Stimulated activated CD4-positive, alpha-beta T cell treated with anti-CD3 and anti-CD28 coated beads, Interleukin-1b, Interleukin-23, amount 100 ng/mL, for 48 hours (primary cell): ENCODE measurements around the gene ARFGEF3.
"Not testable (repeated sequence)": the region's sequence is repeated elsewhere in the genome, so short reads cannot be mapped to it uniquely, and the experiment has no call there.

Experiments used
- DNase-seq: peaks from one replicate; pipeline ENCODE4 v3.0.0-alpha.2; 2020

Gene ARFGEF3, protein sequence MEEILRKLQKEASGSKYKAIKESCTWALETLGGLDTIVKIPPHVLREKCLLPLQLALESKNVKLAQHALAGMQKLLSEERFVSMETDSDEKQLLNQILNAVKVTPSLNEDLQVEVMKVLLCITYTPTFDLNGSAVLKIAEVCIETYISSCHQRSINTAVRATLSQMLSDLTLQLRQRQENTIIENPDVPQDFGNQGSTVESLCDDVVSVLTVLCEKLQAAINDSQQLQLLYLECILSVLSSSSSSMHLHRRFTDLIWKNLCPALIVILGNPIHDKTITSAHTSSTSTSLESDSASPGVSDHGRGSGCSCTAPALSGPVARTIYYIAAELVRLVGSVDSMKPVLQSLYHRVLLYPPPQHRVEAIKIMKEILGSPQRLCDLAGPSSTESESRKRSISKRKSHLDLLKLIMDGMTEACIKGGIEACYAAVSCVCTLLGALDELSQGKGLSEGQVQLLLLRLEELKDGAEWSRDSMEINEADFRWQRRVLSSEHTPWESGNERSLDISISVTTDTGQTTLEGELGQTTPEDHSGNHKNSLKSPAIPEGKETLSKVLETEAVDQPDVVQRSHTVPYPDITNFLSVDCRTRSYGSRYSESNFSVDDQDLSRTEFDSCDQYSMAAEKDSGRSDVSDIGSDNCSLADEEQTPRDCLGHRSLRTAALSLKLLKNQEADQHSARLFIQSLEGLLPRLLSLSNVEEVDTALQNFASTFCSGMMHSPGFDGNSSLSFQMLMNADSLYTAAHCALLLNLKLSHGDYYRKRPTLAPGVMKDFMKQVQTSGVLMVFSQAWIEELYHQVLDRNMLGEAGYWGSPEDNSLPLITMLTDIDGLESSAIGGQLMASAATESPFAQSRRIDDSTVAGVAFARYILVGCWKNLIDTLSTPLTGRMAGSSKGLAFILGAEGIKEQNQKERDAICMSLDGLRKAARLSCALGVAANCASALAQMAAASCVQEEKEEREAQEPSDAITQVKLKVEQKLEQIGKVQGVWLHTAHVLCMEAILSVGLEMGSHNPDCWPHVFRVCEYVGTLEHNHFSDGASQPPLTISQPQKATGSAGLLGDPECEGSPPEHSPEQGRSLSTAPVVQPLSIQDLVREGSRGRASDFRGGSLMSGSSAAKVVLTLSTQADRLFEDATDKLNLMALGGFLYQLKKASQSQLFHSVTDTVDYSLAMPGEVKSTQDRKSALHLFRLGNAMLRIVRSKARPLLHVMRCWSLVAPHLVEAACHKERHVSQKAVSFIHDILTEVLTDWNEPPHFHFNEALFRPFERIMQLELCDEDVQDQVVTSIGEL (N-terminal part only)

DNA sequence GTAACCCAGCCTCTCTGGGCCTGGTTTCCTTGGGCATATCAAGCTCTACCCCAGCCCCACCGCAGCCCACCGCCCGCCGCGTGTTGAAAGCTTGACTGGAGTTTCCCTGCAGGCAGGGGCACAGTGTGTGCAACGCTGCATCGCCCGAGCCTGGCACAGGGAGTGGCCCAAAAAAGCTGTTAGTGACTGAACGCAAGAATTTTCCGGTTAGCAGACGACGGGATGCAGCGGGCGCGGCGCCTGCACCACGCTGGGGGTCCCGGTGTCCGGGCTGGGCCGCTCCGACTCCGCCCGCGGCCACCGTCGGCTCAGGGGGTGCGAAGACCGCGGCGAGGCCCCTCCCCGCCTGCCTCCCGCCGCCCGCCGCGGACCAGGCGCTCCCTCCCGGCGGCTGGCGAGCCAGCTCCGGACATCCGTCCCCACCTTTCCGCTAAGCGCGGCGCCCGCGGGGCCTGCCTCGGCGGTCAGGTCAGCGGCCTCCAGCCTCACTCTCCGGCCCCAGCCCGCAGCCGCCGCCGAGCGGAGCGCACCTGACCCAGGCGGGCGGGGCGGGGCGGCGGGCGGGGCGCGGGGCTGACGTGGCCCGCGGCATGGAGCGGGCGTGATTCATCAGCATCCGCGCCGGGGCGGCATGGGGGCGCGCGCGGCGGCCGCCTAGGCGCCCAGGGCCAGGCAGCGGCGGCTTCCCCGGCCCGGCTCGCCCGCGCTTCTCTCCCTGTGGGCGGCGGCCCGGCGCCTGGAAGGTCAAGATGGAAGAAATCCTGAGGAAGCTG is at the start of gene ARFGEF3:
ARFGEF3 (plus strand) TSS at position 602 of the 773 bp plus-strand sequence; CDS start at position 750, 148 bp downstream.
- peak; percentile 50 for DNase-seq

DNA sequence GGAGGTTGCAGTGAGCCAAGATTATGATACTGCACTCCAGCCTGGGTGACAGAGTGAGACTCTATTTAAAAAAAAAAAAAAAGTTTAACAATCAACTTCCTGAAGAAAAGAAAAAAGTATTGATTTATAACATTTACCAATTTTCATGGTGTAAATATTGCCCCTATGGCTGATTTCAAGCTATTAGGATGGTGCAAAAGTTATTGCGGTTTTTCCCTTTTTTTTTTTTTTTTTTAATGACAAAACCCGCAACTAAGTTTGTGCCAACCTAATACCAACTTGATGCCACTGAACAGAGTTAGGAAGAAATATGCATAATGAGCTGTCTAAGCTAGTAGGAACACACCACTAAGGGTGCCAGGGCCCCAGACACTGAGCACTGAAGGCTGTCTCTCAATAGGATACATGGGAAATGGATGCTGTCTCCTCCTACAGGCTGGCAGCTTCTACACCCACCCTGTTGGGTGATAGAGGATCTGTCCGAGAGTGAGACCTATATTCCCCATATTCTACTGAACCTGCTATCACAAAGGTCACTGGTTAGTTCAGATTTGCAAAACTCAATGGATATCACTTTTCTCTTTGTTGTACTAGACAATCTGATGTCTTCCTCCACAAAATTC is 48.0 kb upstream of the ARFGEF3 start:
- DNase-seq = no peak

DNA sequence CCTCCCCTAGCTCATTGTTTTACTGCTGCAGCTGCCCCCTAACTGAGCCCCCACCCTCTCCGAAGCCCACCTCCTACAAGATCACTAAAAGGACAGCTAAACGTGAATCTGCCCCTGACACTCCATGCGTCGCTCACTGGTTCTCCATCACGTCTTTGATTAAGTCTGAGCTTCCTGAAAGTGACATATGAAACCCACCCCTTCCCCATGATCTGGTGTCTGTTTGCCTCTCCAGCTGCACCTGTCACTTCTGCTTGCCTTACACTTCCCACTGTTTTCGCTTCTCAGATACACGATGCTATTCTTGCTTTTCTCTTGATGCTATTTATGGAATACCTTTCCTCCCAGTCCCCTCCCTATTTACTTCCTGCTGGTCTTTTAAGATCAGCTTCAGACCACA is 46.5 kb upstream of the ARFGEF3 start:
- DNase-seq = no peak

DNA sequence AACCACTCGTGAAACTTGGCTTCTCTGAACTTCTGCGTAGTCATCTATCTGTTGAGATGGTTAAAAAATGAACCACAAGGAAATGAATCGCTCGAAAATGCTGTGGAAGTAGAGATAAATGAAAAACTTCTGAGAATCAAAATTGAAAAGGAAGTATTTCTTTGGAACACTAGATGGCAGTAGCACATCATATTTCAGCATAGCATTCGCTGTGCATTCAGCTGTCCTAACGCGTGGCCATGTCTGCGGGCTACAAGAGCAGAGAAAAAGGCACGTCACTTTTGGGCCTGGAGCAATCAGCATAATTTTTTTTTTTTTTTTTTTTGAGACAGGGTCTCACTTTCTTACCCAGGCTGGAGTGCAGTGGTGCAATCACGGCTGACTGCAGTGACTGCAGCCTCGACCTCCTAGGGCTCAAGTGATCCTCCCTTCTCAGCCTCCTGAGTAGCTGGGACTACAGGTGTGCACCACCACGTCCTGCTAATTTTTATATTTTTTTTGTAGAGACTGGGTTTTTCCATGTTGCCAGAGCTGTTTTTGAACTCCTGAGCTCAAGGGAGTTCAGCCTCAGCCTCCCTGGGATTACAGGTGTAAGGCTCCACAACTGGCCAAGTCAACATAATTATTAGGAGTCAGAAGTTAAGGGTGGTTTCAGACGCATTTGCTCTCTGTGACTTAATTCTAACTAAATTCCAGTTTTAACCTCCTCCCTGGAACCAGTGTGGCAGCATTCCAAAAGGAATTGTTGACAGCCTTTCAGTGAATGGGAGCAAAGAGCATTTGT is 45.7 kb upstream of the ARFGEF3 start:
- DNase-seq = peak; percentile 40

DNA sequence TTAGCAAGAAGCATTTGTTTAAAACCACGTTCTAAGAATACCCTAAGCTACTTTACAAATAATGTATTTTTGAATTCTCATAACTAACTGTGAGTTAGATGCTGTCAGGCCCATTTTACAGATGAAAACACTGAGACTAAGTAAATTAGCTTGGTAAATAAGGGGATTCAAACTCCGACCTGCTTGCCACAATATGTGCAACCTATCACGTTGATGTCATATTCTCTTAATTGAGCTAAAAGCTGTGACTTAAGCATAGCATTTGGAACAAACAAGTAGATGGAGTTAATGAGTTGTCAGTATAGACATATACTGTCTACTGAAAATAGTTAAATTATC is 45.1 kb upstream of the ARFGEF3 start:
- no peak for DNase-seq

DNA sequence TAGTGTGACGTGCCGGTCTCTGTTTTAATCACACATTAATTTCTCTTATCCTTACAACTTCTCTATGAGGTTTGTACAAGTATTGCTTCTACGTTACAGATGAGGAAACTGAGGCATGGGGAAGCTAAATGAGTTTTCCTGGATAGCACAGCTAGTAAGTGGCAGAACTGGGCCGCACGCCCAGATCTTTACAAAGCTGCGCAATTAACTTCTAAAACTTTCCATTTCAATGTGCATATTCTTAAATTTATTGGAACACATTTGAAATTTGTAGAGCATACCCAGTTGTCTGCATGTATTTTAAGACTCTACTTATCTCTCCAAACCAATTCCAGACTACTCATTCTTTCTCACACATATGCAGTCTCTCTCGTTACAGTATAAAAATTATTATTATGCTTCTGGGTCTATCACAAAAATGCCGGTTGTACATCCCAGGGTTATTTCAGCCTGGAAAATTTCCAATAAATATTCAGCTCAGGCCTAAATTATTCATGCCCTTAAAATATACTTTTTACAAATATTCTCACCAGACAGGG is 44.3 kb upstream of the ARFGEF3 start:
- no peak for DNase-seq

DNA sequence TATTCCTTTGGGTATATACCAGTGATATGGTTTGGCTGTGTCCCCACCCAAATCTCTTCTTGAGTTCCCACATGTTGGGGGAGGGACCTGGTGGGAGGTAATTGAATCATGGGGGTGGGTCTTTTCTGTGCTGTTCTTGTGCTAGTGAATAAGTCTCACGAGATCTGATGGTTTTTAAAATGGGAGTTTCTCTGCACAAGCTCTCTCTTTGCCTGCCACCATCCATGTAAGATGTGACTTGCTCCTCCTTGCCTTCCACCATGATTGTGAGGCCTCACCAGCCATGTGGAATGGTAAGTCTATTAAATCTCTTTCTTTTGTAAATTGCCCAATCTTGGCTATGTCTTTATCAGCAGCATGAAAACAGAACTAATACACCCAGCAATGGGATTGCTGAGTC is 42.5 kb upstream of the ARFGEF3 start:
- not testable (repeated sequence) for DNase-seq

DNA sequence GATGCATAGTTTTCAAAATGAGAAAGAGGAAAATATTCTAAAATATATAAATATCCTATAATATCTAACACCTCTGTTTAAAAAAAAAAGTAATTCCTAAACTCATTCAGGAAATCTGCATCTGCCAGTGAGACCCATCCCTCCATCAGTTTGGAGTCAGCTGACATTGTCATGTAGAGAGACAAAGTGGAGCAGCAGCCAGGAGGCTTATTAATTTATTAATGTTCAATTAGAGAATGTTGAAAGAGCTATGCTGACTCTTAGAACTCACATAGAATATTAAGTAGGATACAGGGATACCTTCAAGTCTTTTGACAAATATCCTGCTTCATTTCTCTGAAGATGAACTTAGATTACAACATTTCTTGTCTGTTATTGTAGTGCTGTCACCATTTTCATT is 41.8 kb upstream of the ARFGEF3 start:
- DNase-seq = no peak

DNA sequence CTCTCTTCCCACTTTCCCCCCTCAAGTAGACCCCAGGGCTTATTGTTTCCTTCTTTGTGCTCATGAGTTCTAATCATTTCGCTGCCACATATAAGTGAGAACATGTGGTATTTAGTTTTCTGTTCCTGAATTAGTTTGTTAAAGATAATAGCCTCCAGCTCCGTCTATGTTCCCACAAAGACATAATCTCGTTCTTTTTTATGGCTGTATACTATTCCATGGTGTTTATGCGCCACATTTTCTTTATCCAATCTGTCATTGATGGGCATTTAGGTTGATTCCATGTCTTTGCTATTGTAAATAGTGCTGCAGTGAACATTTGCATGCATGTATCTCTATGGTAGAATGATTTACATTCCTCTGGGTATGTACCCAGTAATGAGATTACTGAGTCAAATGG is 37.6 kb upstream of the ARFGEF3 start:
- DNase-seq = no peak

DNA sequence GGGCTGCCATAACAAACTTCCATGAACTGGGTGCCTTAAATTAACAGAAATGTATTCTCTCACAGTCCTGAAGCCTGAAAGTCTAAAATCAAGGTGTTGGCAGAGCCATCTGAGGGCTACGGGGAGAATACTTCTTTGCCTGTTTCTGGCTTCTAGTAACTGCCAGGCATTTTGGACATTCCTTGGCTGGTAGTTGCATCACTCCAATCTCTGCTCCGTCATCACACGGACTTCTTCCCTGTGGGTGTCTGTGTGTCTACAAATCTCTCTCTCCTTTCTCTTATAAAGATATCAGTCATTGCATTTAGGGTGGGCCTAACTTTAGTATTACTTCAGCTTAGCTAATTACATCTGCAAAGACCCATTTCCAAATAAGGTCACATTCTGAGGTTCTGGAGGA is 33.6 kb upstream of the ARFGEF3 start:
- DNase-seq = no peak

DNA sequence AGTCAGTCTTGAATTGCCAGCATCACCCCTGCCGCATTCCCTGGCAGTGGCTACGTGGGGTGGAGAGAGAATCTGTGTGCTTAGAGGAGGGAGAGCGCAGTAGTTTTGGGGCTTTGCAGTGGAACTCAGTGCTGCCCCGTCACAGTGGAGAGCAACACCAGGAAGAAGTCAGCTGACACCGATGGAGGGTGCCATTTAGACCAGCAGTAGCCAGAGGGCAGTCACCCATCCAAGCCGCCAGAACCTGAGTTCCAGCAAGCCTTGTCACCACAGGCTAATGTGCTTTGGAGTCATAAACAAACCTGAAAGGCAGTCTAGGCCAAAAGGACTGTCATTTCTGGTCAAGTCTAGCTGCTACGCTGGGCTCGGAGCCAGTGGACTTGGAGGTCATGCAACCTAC is 32.5 kb upstream of the ARFGEF3 start:
- no peak for DNase-seq

DNA sequence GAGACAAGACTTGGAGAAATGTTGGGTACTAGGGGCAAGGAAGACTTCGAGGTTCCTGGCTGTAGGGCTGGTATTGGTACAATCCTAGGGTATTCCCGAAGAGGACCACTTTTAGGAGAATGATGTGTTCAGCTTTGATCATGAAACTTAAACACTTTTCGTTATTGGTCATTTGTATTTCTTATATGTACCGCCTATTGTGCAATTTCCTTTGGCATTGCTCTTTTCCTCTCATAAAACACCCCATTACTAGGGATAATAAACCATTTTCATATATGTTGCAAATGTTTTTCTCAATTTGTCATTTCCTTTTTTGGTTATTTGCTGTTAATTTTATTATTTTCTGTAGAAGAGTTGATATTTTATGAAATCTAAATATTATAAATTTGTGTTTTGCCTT is 18.9 kb upstream of the ARFGEF3 start:
- DNase-seq = no peak

DNA sequence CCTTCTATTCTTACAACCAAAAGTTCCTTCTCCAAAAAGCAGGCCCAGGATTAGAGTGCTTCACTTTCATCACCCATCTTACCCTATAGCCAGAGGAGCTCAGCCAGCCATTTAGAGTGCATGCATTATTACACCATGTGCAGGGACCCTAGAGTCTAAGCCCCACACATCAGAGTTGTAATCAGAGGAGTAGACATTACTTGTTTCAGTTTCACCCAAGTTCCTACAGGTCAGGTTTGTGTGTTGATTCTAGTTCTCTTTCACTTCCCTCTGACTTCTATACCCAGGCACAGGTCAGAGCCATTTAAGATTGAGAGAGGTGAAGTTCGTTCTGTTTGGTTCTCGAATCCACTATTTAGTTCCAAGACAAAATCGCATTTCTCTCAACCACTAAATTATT is 16.3 kb upstream of the ARFGEF3 start:
- DNase-seq = no peak

DNA sequence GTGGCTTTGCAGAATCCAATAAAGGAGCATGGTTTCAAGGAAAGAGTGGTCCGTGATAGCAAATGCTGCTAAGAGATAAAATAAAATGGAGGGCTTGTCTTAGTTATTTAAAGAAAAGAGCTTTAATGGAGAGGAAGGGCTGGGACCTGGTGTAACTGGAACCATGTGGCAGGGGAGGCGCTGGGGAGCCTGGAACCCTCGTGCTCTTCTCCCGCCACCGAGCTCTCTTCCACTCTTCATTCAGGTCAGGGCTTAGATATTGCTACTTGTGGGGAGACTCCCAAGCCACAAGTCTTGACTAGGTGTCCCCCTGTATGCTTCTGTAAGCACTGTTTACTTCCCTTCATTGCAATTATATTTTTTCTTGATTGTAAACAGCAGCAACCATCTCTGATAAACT is 15.2 kb upstream of the ARFGEF3 start:
- no peak for DNase-seq

DNA sequence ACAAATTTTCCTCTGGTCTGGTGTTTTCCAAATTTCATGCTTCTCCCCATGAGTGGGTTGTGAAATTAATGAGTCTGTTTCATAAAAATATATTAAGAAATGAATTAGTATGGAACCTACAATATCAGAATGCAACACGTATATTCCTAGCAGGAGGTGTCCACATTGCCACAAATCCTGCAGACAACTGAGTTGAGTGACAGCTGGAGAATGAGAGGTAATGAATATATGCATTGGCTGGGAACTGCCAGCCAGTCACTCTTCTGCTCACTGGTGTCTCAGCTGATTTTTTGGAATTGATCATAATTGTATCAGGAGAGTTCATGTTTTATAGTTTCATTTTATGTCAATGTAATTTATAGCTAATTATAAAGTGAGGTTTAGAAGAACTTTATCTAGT is 6.3 kb upstream of the ARFGEF3 start:
- no peak for DNase-seq

DNA sequence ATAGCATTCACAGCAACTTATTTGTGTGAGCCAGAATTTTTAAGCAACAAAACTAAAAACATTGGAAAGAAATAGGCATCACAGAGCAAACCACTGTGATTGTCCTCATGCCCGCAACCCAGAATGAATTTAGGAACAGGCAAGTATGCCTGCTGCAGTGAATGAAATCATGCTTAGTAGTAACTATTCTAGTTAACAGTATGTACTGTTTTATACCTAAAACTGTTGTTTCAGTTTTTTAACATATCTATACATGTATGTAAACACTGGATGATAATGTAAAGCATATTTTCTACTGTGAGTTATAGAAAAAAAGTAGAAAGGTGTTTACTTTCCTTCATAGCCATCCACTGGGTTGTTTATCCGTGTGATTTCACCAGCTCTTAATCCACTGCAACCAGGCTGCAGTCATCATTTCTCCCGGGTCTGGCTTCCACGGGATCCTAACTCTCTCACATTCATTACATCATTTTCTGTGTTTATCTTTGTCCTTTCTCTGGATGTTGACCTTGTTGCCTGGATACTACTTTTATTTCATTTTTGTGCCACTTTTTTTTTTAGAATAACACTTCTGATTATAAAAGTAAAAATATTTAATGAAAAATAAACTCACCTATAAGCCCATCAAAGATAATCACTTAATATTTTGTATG is 3.6 kb upstream of the ARFGEF3 start:
- DNase-seq = no peak

DNA sequence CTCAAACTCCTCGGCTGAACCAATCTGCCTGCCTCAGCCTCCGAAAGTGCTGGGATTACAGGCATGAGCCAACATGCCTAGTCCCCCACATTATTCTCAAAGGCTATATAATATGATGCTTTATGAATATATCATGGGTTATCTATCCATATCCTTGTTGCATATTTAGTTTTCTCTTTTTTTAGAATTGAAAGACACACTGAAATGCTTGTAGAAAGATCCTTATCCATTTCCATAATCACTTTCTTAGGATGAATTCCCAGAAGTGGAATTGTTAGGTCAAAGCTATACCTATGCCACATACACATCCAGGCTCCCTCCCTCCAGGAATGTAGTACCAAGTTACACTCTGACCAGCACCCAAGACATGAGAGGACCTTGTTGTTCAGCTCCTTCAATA is 2.5 kb upstream of the ARFGEF3 start:
- DNase-seq = no peak

DNA sequence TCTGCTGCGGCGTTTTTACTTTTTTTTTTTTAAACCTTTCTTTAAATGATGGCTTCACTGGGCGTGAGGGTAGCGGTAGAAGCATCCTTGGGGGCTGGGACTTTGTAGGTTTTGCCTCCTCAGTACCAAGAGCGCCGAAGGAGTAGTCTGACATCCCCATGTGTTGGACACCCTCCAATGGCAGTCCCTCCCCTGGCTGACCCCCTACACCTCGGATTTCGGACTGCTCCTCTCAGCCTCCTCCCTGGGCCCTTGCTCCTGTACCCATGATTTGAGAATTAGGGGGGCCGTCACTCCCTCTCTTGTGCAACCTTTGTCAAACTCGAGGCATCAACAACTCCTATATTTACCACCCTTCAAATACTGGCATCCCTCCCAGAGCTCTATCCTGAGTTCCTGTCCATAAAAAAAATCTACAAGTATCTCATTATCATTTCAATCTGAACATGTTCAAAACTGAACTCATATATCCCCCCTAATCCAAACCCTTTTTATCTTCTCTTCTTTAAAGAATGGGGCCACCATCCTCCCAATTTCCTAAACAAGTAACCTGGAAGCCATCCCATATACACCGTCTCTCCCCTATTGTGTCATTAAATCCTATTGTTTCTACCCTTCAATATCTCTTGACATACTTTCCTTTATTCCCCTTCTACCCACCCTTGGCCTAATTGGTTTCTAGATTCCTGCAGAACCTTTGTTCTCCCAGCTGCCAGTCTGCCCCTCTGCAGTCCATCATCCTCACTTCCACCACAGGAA is 1.2 kb upstream of the ARFGEF3 start:
- DNase-seq = no peak

DNA sequence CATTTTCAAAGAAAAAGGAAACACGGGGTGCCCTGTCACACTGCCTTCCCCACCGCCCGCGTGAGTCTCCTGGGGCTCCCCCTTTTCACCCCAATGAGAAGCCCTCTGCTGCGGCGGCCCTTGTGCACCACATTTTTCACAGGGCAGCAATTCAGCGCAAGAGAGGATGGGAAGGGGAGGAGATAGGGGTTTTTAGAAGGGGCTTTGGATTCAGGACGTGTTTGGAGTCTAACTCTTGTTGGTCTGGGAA is 726 bp upstream of the ARFGEF3 start:
- peak; percentile 2 for DNase-seq
